GM23248 (cell line): ENCODE data around the gene CARS1.

Experiments used
- EZH2 ChIP-seq: fragments of 200-600 bp; sonication (generic); IDR thresholded peaks from 2 replicates; pipeline ENCODE4 v1.6.1; 2018; ENCODE audit warnings: antibody characterized with exemption, mild to moderate bottlenecking; ENCODE audit not compliant: insufficient read depth, poor library complexity, severe bottlenecking
- EZH2phosphoT487 ChIP-seq: fragments of 200-600 bp; sonication (generic); IDR thresholded peaks from 2 replicates; pipeline ENCODE4 v1.6.1; 2018; ENCODE audit warnings: antibody characterized with exemption, moderate library complexity, mild to moderate bottlenecking, low read depth; ENCODE audit not compliant: insufficient read depth

GRCh38 chr11:3004481-3004880 lies 52.7 kb downstream of the CARS1 start:
- TF ChIP-seq EZH2phosphoT487 (no peak), EZH2 (no peak)
